Uterine smooth muscle cell (primary cell): ENCODE results near the gene ATP5F1D. TPM values are rescaled to one million over a fixed set of nuclear protein-coding genes. Genes with fewer than 3 reads are reported as not detected.

Experiments
- total RNA-seq: library from RNA; depleted of rRNA; stranded (reverse); fragments of >200 nt; gene quantifications from 2 replicates; pipeline ENCODE4 v1.2.3, GENCODE V29; 2014

Gene ATP5F1D
- total RNA-seq = 19.8 and 26.2 TPM in 2 replicates

DNA sequence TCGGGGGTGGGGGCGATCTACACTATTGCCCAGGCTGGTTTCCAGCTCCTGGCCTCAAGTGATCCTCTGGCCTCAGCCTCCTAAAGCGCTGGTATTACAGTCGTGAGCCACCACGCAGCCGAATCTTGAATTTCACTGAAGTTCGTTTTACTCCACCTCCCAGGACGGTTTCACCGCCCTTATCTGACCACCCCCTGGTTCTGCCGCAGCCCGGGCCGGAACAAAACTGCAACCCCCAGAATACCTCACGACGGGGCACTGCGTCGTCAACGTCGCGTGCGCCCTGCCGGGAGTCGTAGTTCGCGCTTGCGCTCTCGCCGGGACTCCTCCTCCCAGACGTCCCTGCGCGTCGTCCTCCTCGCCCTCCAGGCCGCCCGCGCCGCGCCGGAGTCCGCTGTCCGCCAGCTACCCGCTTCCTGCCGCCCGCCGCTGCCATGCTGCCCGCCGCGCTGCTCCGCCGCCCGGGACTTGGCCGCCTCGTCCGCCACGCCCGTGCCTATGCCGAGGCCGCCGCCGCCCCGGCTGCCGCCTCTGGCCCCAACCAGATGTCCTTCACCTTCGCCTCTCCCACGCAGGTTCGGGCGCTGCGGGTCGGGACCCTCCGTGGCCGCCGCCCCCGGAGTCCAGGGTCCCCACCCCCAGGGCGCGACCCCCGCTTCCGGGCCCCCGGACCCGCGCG, at the start of gene ATP5F1D:
Gene ATP5F1D, plus strand, starts transcription at position 335 of the 679 bp plus-strand sequence. Its CDS starts 100 bp downstream, at position 435.

GRCh38 chr19:1205114-1206099, 36.1 kb upstream of the ATP5F1D start, which contains the start of gene STK11:
Gene STK11, plus strand, starts transcription at chr19:1205778. Its CDS starts 1,136 bp downstream, at chr19:1206914.

DNA sequence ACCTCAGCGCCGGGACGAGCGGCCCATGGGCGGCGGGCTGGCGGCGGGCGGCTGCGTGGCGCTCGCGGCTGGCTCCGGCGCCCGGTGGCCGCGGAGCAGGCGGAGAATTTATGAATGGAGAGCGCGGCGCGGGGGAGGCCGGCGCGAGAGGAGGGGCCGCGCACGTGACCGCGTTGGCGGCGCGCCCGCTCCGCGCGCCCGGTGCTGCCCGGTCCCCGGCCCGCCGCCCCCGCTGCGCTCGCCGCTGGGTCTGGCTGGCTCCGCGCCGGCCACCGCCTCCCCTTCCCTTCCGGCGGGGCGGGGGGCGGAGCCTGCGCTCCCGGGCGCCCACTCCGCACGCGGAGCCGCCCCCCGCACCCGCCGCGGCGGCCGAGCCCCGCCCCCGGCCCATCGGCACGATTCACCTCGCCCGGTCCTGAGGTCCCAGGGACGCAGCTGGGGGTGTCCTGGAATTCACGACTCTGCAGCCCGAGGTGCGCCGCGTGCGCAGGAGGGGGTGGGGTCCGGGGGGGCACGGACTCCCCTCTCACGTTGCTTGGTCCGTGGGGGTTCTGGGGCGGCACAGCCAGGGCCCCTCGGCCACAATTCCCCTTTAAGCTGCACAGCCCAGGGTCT, 3.7 kb upstream of the ATP5F1D start, which contains the start of gene CBARP:
Gene CBARP, minus strand, starts transcription at position 252 of the 615 bp plus-strand sequence. CDS start 1,905 bp downstream, outside the sequence.

DNA sequence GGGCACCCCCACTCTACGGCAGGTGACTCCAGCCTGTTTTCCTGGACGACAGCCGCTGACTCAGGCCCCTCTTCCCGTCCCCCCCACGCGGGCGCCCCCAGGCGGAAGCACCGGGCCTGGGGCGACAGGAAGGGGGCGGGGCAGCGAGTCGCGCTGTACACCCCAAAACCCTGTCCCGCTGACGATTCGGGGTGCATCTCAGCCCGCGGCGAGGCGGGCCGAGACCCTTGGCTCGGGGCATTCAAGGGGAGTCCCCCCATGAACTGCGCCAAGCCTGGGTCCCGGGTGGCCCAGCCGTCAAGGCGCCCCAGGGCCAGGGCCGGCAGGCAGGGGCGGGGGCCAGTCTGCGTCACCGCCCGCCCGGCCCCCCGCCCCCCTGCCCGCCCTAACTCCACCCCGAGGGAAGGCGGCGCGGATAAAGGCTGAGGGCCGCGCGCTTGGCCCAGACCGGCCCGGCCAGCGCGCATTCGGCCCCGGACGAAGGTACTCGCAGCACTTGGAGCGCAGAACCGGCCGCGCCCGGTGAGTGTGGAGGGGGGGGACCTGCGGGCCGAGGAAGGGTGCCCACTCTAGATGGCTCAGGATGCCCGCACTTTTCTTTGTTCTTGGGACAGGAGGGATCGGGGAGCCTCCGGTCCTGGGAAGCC, 6.7 kb downstream of the ATP5F1D start, which contains the start of gene MIDN:
Gene MIDN, plus strand, starts transcription at position 445 of the 647 bp plus-strand sequence. CDS start 1,714 bp downstream, outside the sequence.

GRCh38 chr19:1269065-1269477, 27.5 kb downstream of the ATP5F1D start, which contains the start of gene CIRBP:
Gene CIRBP, plus strand, starts transcription at chr19:1269332. Its CDS starts 1,602 bp downstream, at chr19:1270934.

DNA sequence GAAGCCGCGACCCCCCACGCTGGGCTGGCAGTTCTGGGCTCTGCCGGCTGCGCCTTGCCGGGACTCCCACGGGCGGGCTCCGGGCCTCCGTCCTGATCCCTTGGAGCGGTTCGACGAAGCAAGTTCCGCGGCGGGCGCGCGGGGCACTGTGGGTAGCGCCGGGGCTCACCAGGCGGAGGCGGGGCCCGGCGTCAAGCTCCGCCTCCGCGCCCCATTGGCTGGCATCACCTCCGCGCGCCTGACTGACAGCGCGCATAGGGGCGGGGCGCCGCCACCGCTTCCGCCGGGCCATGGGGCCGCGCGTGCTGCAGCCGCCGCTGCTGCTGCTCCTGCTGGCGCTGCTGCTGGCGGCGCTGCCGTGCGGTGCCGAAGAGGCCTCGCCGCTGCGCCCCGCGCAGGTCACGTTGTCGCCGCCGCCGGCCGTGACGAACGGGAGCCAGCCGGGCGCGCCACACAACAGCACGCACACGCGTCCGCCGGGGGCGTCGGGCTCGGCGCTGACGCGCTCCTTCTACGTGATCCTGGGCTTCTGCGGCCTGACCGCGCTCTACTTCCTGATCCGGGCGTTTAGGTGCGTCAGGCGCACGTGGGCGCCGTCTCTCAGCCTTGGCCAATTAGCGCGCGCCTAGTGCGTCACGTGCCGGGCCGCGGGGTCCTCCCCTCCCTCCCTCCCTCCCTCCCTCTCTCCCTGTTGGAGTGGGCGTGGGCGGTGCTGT, 33.9 kb downstream of the ATP5F1D start, which contains the start of gene FAM174C:
Gene FAM174C, plus strand, starts transcription at position 271 of the 716 bp plus-strand sequence. Its CDS starts 20 bp downstream, at position 291.

DNA sequence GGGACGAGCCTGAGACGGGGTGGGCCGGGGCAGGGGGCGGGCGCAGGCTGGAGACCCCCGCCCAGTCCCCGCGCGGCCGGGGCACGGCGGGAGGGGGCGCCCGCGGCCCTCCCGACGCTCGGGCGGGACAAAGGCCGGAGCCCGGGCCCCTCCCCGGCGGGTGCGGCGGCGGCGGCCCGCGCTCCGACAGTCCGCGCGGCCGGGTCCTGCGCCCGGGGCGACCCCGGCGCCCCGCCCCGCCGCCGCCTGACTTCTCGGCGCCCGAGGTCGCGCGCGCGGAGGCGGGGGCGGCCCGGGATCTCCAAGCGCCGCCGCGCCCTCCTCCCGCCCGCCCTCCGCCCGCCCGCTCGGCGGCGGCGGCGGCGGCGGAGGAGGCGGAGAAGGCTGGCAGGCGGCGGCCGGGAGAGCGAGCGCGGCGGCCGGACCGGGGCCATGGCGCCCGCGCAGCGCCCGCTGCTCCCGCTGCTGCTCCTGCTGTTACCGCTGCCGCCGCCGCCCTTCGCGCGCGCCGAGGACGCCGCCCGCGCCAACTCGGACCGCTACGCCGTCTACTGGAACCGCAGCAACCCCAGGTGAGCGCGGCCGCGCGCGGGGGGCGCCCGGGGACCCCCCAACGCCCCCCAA, 44.3 kb downstream of the ATP5F1D start, which contains the start of gene EFNA2:
Gene EFNA2, plus strand, starts transcription at position 137 of the 624 bp plus-strand sequence. Its CDS starts 296 bp downstream, at position 433.

Other genes starting within 250 kb of the ATP5F1D start
- gene GRIN3B, start 241.3 kb upstream of the ATP5F1D start, total RNA-seq = 0.50 TPM in 1 of 2 replicates, not detected in the other
- gene TMEM259, start 220.6 kb upstream of the ATP5F1D start, total RNA-seq = 66.4 and 71.5 TPM in 2 replicates
- not detected in 2 replicates for gene RNU6-2, start 220.2 kb upstream of the ATP5F1D start, total RNA-seq
- 133 and 210 TPM in 2 replicates for gene CNN2, start 215.1 kb upstream of the ATP5F1D start, total RNA-seq
- gene ABCA7, start 201.6 kb upstream of the ATP5F1D start, total RNA-seq = 2.7 and 3.0 TPM in 2 replicates
- gene ARHGAP45, start 174.6 kb upstream of the ATP5F1D start, total RNA-seq = 0.77 and 0.87 TPM in 2 replicates
- 82.0 and 138 TPM in 2 replicates for gene POLR2E, start 146.4 kb upstream of the ATP5F1D start, total RNA-seq
- 165 and 232 TPM in 2 replicates for gene GPX4, start 137.8 kb upstream of the ATP5F1D start, total RNA-seq
- 36.5 and 47.6 TPM in 2 replicates for gene SBNO2, start 67.5 kb upstream of the ATP5F1D start, total RNA-seq
- 104 and 111 TPM in 2 replicates for gene STK11, start 36.0 kb upstream of the ATP5F1D start, total RNA-seq
- 3.8 and 4.6 TPM in 2 replicates for gene CBARP, start 3.7 kb upstream of the ATP5F1D start, total RNA-seq
- 23.0 and 30.2 TPM in 2 replicates for gene MIDN, start 6.8 kb downstream of the ATP5F1D start, total RNA-seq
- gene CIRBP, start 27.6 kb downstream of the ATP5F1D start, total RNA-seq = 184 and 223 TPM in 2 replicates
- 24.6 and 28.7 TPM in 2 replicates for gene FAM174C, start 33.8 kb downstream of the ATP5F1D start, total RNA-seq
- not detected in 2 replicates for gene EFNA2, start 44.1 kb downstream of the ATP5F1D start, total RNA-seq
- gene NDUFS7, start 142.2 kb downstream of the ATP5F1D start, total RNA-seq = 72.2 and 91.2 TPM in 2 replicates
- 26.7 and 37.1 TPM in 2 replicates for gene GAMT, start 159.8 kb downstream of the ATP5F1D start, total RNA-seq
- 65.9 and 103 TPM in 2 replicates for gene DAZAP1, start 165.8 kb downstream of the ATP5F1D start, total RNA-seq
- gene RPS15, start 196.6 kb downstream of the ATP5F1D start, total RNA-seq = 486 and 592 TPM in 2 replicates
- 0.44 and 0.50 TPM in 2 replicates for gene APC2, start 208.4 kb downstream of the ATP5F1D start, total RNA-seq
- 24.7 and 32.2 TPM in 2 replicates for gene C19orf25, start 237.5 kb downstream of the ATP5F1D start, total RNA-seq
- gene PCSK4, start 248.6 kb downstream of the ATP5F1D start, total RNA-seq = 2.3 and 4.4 TPM in 2 replicates
- gene REEP6, start 249.4 kb downstream of the ATP5F1D start, total RNA-seq = 0.44 and 1.7 TPM in 2 replicates